Ureter (tissue), 1 donor: ENCODE results near the gene ARMH1. TPM values are rescaled to one million over a fixed set of nuclear protein-coding genes. Genes with fewer than 3 reads are reported as not detected.

ENCODE experiments used
- total RNA-seq: library from RNA; stranded (reverse); gene quantifications from one replicate; pipeline ENCODE4 v1.2.4, GENCODE V29; 2023
- donor health status: DM: yes; HTN: yes; CAD: no.

The ARMH1 gene
- total RNA-seq, 1 donor from 2014 or later: 3.0 TPM

Other genes starting within 250 kb of the ARMH1 start
- gene TMEM53, start 233 bp upstream of the ARMH1 start, total RNA-seq: 20.5 TPM
- not detected for gene RNU5D-1, start 56.5 kb downstream of the ARMH1 start, total RNA-seq
- gene KIF2C, start 65.1 kb downstream of the ARMH1 start, total RNA-seq: 3.5 TPM
- 2,312 TPM for gene RPS8, start 100.8 kb downstream of the ARMH1 start, total RNA-seq
- gene BEST4, start 113.5 kb downstream of the ARMH1 start, total RNA-seq: 0.36 TPM
- 14.4 TPM for gene PLK3, start 125.7 kb downstream of the ARMH1 start, total RNA-seq
- 0.52 TPM for gene DYNLT4, start 132.6 kb downstream of the ARMH1 start, total RNA-seq
- 8.7 TPM for gene BTBD19, start 133.8 kb downstream of the ARMH1 start, total RNA-seq
- 1.5 TPM for gene PTCH2, start 168.5 kb downstream of the ARMH1 start, total RNA-seq